ENCODE measurements around the gene GPAT3.

The GPAT3 gene

DNA sequence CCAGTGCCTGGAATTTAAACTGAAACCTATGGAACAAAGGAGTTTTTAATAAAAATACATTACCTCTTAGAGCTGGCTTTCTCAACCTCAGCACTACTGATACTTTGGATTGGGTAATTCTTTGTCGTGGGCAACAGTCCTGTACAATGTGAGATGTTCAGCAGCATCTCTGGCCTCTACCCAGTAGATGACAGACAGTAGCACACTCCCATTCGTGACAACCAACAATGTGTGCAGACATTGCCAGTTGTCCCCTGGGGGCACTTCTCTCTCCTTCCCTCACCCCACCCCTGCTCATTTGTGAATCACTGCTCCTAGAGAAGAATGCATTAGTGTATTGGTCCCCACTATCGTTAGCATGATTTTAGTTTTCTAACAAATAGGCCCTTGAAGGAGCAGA, 16.2 kb downstream of the GPAT3 start:
- H3K27me3 ChIP-seq (ENCODE audit: insufficient read depth, low read length), result no peaks in the 10 kb centered on the region; the same call in 1 of the 2 replicates
- no peaks in the 10 kb centered on the region for H3K79me2 ChIP-seq (ENCODE audit: insufficient read depth, low read length)
- no peak overlapping the region for H3K9ac ChIP-seq (ENCODE audit: low read length)
- no peaks in the 10 kb centered on the region for H3K9me3 ChIP-seq (ENCODE audit: low read length)
- TF ChIP-seq, protein P1, sequence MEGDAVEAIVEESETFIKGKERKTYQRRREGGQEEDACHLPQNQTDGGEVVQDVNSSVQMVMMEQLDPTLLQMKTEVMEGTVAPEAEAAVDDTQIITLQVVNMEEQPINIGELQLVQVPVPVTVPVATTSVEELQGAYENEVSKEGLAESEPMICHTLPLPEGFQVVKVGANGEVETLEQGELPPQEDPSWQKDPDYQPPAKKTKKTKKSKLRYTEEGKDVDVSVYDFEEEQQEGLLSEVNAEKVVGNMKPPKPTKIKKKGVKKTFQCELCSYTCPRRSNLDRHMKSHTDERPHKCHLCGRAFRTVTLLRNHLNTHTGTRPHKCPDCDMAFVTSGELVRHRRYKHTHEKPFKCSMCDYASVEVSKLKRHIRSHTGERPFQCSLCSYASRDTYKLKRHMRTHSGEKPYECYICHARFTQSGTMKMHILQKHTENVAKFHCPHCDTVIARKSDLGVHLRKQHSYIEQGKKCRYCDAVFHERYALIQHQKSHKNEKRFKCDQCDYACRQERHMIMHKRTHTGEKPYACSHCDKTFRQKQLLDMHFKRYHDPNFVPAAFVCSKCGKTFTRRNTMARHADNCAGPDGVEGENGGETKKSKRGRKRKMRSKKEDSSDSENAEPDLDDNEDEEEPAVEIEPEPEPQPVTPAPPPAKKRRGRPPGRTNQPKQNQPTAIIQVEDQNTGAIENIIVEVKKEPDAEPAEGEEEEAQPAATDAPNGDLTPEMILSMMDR (IDR thresholded peaks at IDR 0.05; ENCODE audit: low read length), result no peak
- TF ChIP-seq EZH2 (IDR thresholded peaks at IDR 0.05; ENCODE audit: borderline replicate concordance, low read length), result no peak
- H3K4me3 ChIP-seq (ENCODE audit: low read depth, low read length, poor library complexity, severe bottlenecking), result no peak overlapping the region
- H3F3A ChIP-seq (ENCODE audit: insufficient read depth, low read length), result no peaks in the 10 kb centered on the region
- H3K4me2 ChIP-seq (ENCODE audit: low read length), result no peak overlapping the region
- H3K4me1 ChIP-seq (ENCODE audit: insufficient read depth, low read length, severe bottlenecking), result no peaks in the 10 kb centered on the region
- H2AFZ ChIP-seq (ENCODE audit: low read length), result no peak overlapping the region
- no peak overlapping the region for H3K27ac ChIP-seq (ENCODE audit: low read depth, low read length, poor library complexity, severe bottlenecking)
- no peaks in the 10 kb centered on the region for H3K9me2 ChIP-seq (ENCODE audit: low read depth, low read length)
- no peaks in the 10 kb centered on the region for H4K20me1 ChIP-seq (ENCODE audit: insufficient read depth, low read length)
- no peaks in the 10 kb centered on the region for H3K36me3 ChIP-seq (ENCODE audit: insufficient read depth, low read length)

DNA sequence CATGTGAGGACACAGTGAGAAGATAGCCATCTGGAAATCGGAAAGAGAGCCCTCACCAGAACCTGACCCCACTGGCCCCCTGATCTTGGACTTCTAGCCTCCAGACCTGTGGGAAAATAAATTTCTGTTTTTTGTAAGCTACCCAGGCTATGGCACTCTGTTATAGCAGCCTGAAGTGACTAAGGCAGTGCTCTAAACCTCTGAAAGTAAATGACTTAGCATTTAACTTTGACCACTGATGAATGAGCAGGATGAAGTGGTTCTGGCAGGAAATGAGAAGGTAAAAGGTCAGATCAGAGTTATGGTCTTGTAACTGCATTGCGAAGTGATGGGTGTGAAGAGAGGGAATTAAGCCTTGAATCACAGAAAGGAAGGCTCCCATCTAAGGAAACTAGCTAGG, 17.0 kb downstream of the GPAT3 start:
- Histone ChIP-seq H3K4me1 (ENCODE audit: insufficient read depth, low read length, severe bottlenecking) (no peaks in the 10 kb centered on the region), H3K9me2 (ENCODE audit: low read depth, low read length) (no peaks in the 10 kb centered on the region), H3K9me3 (ENCODE audit: low read length) (no peaks in the 10 kb centered on the region), H3K4me3 (ENCODE audit: low read depth, low read length, poor library complexity, severe bottlenecking) (no peak overlapping the region), H3K4me2 (ENCODE audit: low read length) (no peak overlapping the region), H2AFZ (ENCODE audit: low read length) (no peak overlapping the region), H3K9ac (ENCODE audit: low read length) (no peak overlapping the region), H3K79me2 (ENCODE audit: insufficient read depth, low read length) (no peaks in the 10 kb centered on the region), H3K36me3 (ENCODE audit: insufficient read depth, low read length) (no peaks in the 10 kb centered on the region), H3K27me3 (ENCODE audit: insufficient read depth, low read length) (no peaks in the 10 kb centered on the region; the same call in 1 of the 2 replicates), H4K20me1 (ENCODE audit: insufficient read depth, low read length) (no peaks in the 10 kb centered on the region), H3F3A (ENCODE audit: insufficient read depth, low read length) (no peaks in the 10 kb centered on the region), H3K27ac (ENCODE audit: low read depth, low read length, poor library complexity, severe bottlenecking) (no peak overlapping the region)
- no peak for TF ChIP-seq EZH2 (IDR thresholded peaks at IDR 0.05; ENCODE audit: borderline replicate concordance, low read length)
- TF ChIP-seq, protein P1 (IDR thresholded peaks at IDR 0.05; ENCODE audit: low read length), result no peak

DNA sequence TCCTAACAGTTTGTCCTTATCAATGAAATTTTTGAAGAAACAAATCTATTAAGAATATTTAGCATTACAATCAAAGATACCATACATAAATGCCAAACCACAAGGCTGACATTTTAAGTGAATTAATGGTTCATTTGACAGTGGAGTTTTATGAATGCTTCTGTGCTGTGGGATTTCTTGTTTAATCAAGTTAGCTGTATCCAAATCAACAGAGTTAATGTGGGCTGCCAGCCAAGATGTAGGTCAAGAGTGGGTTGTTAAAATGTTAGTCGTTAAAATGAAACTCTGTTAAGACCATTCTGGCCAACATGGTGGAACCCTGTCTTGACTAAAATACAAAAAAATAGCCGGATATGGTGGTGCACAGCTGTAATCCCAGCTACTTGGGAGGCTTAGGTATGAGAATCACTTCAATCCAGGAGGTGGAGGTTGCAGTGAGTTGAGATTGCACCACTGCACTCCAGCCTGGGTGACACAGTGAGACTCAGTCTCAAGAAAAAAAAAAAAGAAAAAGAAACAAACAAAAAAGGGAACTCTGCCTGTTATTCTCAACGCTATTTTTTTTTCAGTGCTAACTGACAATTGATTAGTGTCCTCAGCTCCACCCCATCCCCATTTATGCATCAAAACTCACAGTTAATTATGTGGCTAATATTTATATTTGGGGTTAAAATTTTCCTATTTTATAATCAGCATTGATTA, 20.2 kb downstream of the GPAT3 start:
- Histone ChIP-seq H3K79me2 (ENCODE audit: insufficient read depth, low read length) (no peaks in the 10 kb centered on the region), H3K9me2 (ENCODE audit: low read depth, low read length) (no peaks in the 10 kb centered on the region), H3K4me2 (ENCODE audit: low read length) (no peak overlapping the region), H3K4me3 (ENCODE audit: low read depth, low read length, poor library complexity, severe bottlenecking) (no peak overlapping the region), H3K27me3 (ENCODE audit: insufficient read depth, low read length) (no peaks in the 10 kb centered on the region), H3K9ac (ENCODE audit: low read length) (no peak overlapping the region), H3K4me1 (ENCODE audit: insufficient read depth, low read length, severe bottlenecking) (no peaks in the 10 kb centered on the region), H3K9me3 (ENCODE audit: low read length) (no peaks in the 10 kb centered on the region), H2AFZ (ENCODE audit: low read length) (no peak overlapping the region), H3K36me3 (ENCODE audit: insufficient read depth, low read length) (no peaks in the 10 kb centered on the region), H3K27ac (ENCODE audit: low read depth, low read length, poor library complexity, severe bottlenecking) (no peak overlapping the region), H3F3A (ENCODE audit: insufficient read depth, low read length) (no peaks in the 10 kb centered on the region), H4K20me1 (ENCODE audit: insufficient read depth, low read length) (no peaks in the 10 kb centered on the region)
- TF ChIP-seq, protein P1 (IDR thresholded peaks at IDR 0.05; ENCODE audit: low read length), result no peak
- TF ChIP-seq EZH2 (IDR thresholded peaks at IDR 0.05; ENCODE audit: borderline replicate concordance, low read length), result no peak
